ENCODE data around the gene DNAJC24.
"Not testable (repeated sequence)": the region's sequence is repeated elsewhere in the genome, so short reads cannot be mapped to it uniquely, and the experiment has no call there.

DNAJC24 gene

GRCh38 chr11:31369348-31370329 is at the start of gene DNAJC24, which contains the start of gene DCDC1:
TSS of gene DNAJC24 (plus strand) at chr11:31369860. CDS start at chr11:31370749, 889 bp downstream.
TSS of gene DCDC1 (minus strand) at chr11:31369739. CDS start at chr11:31328280, 41,459 bp downstream.
- DNase-seq: peak; percentile 52 to 95 (median 86)

GRCh38 chr11:31321494-31321893 is 48.2 kb upstream of the DNAJC24 start:
- not testable (repeated sequence) for DNase-seq

- DNase-seq: no peak
Observed at GRCh38 chr11:31323145-31323544, 46.5 kb upstream of the DNAJC24 start.

- no peak for DNase-seq
Observed at GRCh38 chr11:31325160-31325559, 44.5 kb upstream of the DNAJC24 start.

GRCh38 chr11:31326470-31327148 is 43.1 kb upstream of the DNAJC24 start:
- no peak for DNase-seq

- no peak for DNase-seq
Observed at GRCh38 chr11:31327417-31327816, 42.2 kb upstream of the DNAJC24 start.

- no peak for DNase-seq
Observed at GRCh38 chr11:31328697-31329096, 41.0 kb upstream of the DNAJC24 start.

- DNase-seq: no peak
Observed at GRCh38 chr11:31337806-31338205, 31.9 kb upstream of the DNAJC24 start.

GRCh38 chr11:31340903-31341572 is 28.6 kb upstream of the DNAJC24 start:
- DNase-seq: no peak

- no peak for DNase-seq
Observed at GRCh38 chr11:31351168-31351567, 18.5 kb upstream of the DNAJC24 start.

GRCh38 chr11:31355131-31355530 is 14.5 kb upstream of the DNAJC24 start:
- no peak for DNase-seq

- no peak for DNase-seq
Observed at GRCh38 chr11:31355817-31356216, 13.8 kb upstream of the DNAJC24 start.

- DNase-seq: no peak
Observed at GRCh38 chr11:31361743-31362142, 7.9 kb upstream of the DNAJC24 start.

GRCh38 chr11:31366795-31367194 is 2.9 kb upstream of the DNAJC24 start:
- DNase-seq: no peak

- no peak for DNase-seq
Observed at GRCh38 chr11:31375879-31376278, 6.2 kb downstream of the DNAJC24 start.

- DNase-seq: no peak
Observed at GRCh38 chr11:31383116-31383515, 13.5 kb downstream of the DNAJC24 start.

- no peak for DNase-seq
Observed at GRCh38 chr11:31387379-31387778, 17.7 kb downstream of the DNAJC24 start.

- DNase-seq: no peak
Observed at GRCh38 chr11:31397239-31397834, 27.7 kb downstream of the DNAJC24 start.

GRCh38 chr11:31404614-31405013 is 35.0 kb downstream of the DNAJC24 start:
- DNase-seq: no peak

GRCh38 chr11:31408201-31408600 is 38.5 kb downstream of the DNAJC24 start:
- DNase-seq: no peak

GRCh38 chr11:31412946-31413345 is 43.3 kb downstream of the DNAJC24 start:
- no peak for DNase-seq

All from nucleus accumbens (tissue), 56 donors.